ENCODE data around the gene POC1A. TPM values are rescaled to one million over a fixed set of nuclear protein-coding genes. Genes with fewer than 3 reads are reported as not detected.

The POC1A gene
- polyA plus RNA-seq, 1 donor (not counting 4 experiments of a cell fraction or from before 2014, with no cell fraction given) = 11.5 TPM

GRCh38 chr3:52093756-52094545, 60.3 kb downstream of the POC1A start:
- Histone ChIP-seq H3K9ac (ENCODE audit: control insufficient read depth, extremely low read depth, insufficient read depth, low read length) (no peak overlapping the region), H3K9me1 (ENCODE audit: control insufficient read depth, extremely low read depth, insufficient read depth, low read length) (no peaks in the 10 kb centered on the region), H3K36me3 (ENCODE audit: control insufficient read depth in 2 of 2, extremely low read depth in 1 of 2, insufficient read depth in 2 of 2, low read length in 2 of 2) (peaks cover 3 to 18% of the 10 kb centered on the region in 2 experiments), H3K4me2 (ENCODE audit: control insufficient read depth, extremely low read depth, insufficient read depth, low read depth, low read length) (no peak overlapping the region), H3K27me3 (ENCODE audit: control insufficient read depth, extremely low read depth, insufficient read depth, low read length) (no peaks in the 10 kb centered on the region), H3K27ac (ENCODE audit: control insufficient read depth, insufficient read depth, low read length) (no peak overlapping the region), H3K9me3 (ENCODE audit: control insufficient read depth, low read depth, low read length) (no peaks in the 10 kb centered on the region), H3K79me2 (ENCODE audit: control insufficient read depth, insufficient read depth, low read length) (no peaks in the 10 kb centered on the region), H4K20me1 (ENCODE audit: control insufficient read depth, extremely low read depth, insufficient read depth, low read length) (no peaks in the 10 kb centered on the region), H2AFZ (ENCODE audit: control insufficient read depth, low read length) (no peak overlapping the region), H3K4me3 (ENCODE audit: control insufficient read depth in 2 of 3, extremely low read depth in 1 of 3, insufficient read depth in 2 of 3, low read depth in 1 of 3, low read length in 3 of 3) (no peak overlapping the region), H3K4me1 (ENCODE audit: control insufficient read depth, extremely low read depth, insufficient read depth, low read length) (peaks cover 8% of the 10 kb centered on the region)
- TF ChIP-seq EZH2 (IDR thresholded peaks at IDR 0.05; ENCODE audit: low read length) (no peak), CTCF (optimal IDR thresholded peaks at IDR 0.05 in 1 of 3, IDR thresholded peaks at IDR 0.05 in 1 of 3, conservative IDR thresholded peaks at IDR 0.05 in 1 of 3; ENCODE audit: extremely low read depth in 1 of 3, insufficient read depth in 2 of 3, low read length in 3 of 3) (no peak)
- dilution Hi-C loops (cut with MboI; ENCODE audit: extremely low pct_ligation_motif_present, low sequenced_read_pairs) = no loop called here
- DNase-seq (ENCODE audit: low read depth, low spot score) (no peak), FAIRE-seq (no peak)

- no peak overlapping the region for H2AFZ ChIP-seq (ENCODE audit: control insufficient read depth, low read length)
- H3K4me2 ChIP-seq (ENCODE audit: control insufficient read depth, extremely low read depth, insufficient read depth, low read depth, low read length) = no peak overlapping the region
- DNase-seq (ENCODE audit: low read depth, low spot score) (no peak), FAIRE-seq (no peak)
- no peaks in the 10 kb centered on the region for H3K27me3 ChIP-seq (ENCODE audit: control insufficient read depth, extremely low read depth, insufficient read depth, low read length)
- peaks cover 8% of the 10 kb centered on the region for H3K4me1 ChIP-seq (ENCODE audit: control insufficient read depth, extremely low read depth, insufficient read depth, low read length)
- no peaks in the 10 kb centered on the region for H3K79me2 ChIP-seq (ENCODE audit: control insufficient read depth, insufficient read depth, low read length)
- H3K4me3 ChIP-seq (ENCODE audit: control insufficient read depth in 2 of 3, extremely low read depth in 1 of 3, insufficient read depth in 2 of 3, low read depth in 1 of 3, low read length in 3 of 3) = no peak overlapping the region
- no peak overlapping the region for H3K9ac ChIP-seq (ENCODE audit: control insufficient read depth, extremely low read depth, insufficient read depth, low read length)
- H3K27ac ChIP-seq (ENCODE audit: control insufficient read depth, insufficient read depth, low read length) = no peak overlapping the region
- dilution Hi-C loops (cut with MboI; ENCODE audit: extremely low pct_ligation_motif_present, low sequenced_read_pairs) = no loop called here
- no peaks in the 10 kb centered on the region for H4K20me1 ChIP-seq (ENCODE audit: control insufficient read depth, extremely low read depth, insufficient read depth, low read length)
- H3K9me1 ChIP-seq (ENCODE audit: control insufficient read depth, extremely low read depth, insufficient read depth, low read length) = no peaks in the 10 kb centered on the region
- no peaks in the 10 kb centered on the region for H3K9me3 ChIP-seq (ENCODE audit: control insufficient read depth, low read depth, low read length)
- TF ChIP-seq EZH2 (IDR thresholded peaks at IDR 0.05; ENCODE audit: low read length) = no peak
- TF ChIP-seq CTCF (optimal IDR thresholded peaks at IDR 0.05 in 1 of 3, IDR thresholded peaks at IDR 0.05 in 1 of 3, conservative IDR thresholded peaks at IDR 0.05 in 1 of 3; ENCODE audit: extremely low read depth in 1 of 3, insufficient read depth in 2 of 3, low read length in 3 of 3) = no peak
- peaks cover 2 to 16% of the 10 kb centered on the region in 2 experiments for H3K36me3 ChIP-seq (ENCODE audit: control insufficient read depth in 2 of 2, extremely low read depth in 1 of 2, insufficient read depth in 2 of 2, low read length in 2 of 2)
These were observed 61.3 kb downstream of the POC1A start for GRCh38 chr3:52092891-52093290.

Data from keratinocyte (primary cell).